GM20000 (cell line): ENCODE measurements around the gene CACNA1D.
A peak's percentile ranks its signal among the peaks of the same experiment; 100 is the strongest.

Source experiments
- DNase-seq: peaks from one replicate; pipeline ENCODE4 v3.0.0; 2012; ENCODE audit warnings: low spot score
- CTCF ChIP-seq: IDR thresholded peaks from 2 replicates; pipeline ENCODE4 v1.5.1; 2012; ENCODE audit warnings: mild to moderate bottlenecking, control low read depth; ENCODE audit errors: extremely low read depth, missing control alignments

CACNA1D gene

DNA sequence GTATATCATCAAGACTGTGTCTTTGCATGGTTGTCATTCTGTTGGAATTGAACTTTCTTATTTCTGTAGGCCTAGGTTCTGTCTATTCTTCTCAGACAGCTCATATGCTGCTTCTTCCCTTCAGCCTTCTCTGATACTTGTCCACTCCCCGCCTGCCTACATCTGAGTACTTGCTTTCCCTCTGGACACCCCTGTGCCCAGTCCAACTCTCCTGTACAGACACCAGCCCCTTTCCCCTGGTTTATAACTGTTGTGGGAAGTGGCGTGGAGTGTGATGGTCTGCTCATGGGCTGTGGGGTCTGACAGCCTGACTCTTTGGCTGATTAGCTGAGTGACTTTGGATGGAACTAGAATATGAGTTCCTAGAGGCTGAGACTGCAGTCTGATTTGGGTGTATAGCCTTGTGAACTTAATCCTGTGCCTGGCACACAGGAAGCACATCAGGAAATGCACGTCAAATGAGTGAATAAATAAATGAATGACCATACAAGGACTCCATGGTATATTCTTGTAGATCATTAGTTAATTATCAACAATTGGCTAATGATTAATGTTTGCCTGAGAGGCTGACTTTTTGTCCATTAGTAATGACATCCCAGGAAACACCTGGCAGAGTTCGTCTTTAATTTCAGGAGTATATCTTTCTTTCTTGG, 11.8 kb downstream of the CACNA1D start:
- TF ChIP-seq CTCF, result no peak
- DNase-seq, result no peak

DNA sequence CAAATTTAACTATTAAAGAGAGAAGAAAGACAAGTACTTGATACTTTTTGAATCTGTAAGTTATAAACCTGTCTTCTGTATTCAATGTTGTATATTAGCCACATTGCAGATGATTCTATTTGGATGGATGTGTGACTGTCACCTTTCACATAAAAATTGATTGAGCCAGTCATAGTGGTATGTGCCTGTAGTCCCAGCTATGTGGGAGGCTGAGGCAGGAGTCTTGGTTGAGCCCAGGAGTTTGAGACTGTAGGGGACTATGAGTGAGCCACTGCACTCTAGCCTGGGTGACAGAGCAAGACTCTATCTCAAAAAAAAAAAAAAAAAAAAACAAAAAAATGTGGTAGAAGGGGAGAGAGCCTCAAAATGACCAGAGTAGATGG, 12.3 kb downstream of the CACNA1D start:
- no peak for DNase-seq
- no peak for TF ChIP-seq CTCF

- TF ChIP-seq CTCF, result no peak
- DNase-seq, result no peak
Observed at GRCh38 chr3:53509494-53509893, 15.1 kb downstream of the CACNA1D start.

DNA sequence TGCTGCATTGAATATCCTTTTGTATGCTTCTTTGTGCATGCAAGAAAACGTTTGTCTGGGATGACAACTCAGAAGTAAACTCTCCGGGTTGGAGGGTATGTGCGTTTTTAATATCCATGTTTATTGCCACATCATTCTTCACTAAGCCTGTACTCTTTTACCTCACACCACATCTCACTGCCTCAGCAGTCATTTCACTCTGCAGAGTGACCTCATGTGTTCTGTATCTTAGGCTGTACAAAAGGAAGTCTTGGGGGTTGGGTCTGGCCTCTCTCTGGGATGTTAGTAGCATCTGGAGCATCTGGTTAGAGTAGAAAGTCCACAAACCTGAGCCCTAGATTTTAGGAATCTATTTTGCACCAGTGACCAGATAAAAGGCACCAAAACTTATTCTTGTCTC, 16.1 kb downstream of the CACNA1D start:
- no peak for TF ChIP-seq CTCF
- DNase-seq, result no peak

DNA sequence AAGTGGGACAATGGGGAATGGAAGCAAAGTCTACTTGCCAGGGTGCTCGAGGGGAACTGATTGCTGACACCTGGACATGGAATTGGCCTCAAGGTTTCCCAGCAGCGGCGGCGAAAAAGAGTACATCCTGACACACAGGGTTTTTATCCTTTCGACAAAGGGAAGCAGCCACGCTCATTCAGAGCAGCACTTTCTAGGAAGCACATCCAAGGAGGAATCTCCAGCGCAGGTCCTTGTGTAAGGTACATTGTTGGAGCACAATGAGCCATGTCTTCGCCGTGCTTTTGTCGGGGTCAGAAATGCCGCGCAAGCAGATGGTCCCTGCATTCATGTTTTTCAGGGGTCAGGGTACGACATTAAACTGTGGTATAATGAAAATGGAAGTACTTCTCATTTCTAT, 16.8 kb downstream of the CACNA1D start:
- no peak for DNase-seq
- no peak for TF ChIP-seq CTCF

DNA sequence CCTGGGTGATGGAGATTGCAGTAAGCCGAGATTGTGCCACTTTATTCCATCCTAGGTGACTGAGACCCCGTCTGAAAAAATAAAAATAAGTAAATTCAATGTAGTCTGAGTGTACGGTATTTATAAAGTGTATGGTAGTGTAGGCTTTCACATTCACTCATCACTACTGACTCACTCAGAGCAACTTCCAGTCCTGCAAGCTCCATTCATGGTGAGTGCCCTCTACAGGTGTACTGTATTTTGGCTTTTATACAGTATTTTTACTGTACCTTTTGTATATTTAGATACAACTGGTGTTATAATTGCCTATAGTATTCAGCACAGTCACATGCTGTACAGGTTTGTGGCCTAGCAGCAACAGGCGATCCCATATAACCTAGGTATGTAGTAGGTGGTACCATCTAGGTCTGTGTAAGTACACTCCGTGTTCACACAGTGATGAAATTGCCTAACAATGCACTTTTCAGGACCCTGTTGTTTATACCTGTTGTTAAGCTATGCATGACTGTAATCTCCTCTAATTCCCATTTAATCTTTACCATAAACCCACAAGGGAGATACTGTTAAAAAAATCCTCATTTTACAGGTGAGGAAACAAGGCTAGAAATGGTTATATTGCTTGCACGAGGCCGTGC, 19.3 kb downstream of the CACNA1D start:
- TF ChIP-seq CTCF, result peak; percentile 9
- no peak for DNase-seq

GRCh38 chr3:53516339-53516738, 21.9 kb downstream of the CACNA1D start:
- no peak for DNase-seq
- TF ChIP-seq CTCF, result no peak
